ENCODE measurements around the gene CYTH2. TPM values are rescaled to one million over a fixed set of nuclear protein-coding genes. Genes with fewer than 3 reads are reported as not detected.

CYTH2 gene
- total RNA-seq, 3 donors from 2014 or later (not counting 1 experiment from before 2014, with no cell fraction given), result 38.5 to 44.1 (median 39.2) TPM

DNA sequence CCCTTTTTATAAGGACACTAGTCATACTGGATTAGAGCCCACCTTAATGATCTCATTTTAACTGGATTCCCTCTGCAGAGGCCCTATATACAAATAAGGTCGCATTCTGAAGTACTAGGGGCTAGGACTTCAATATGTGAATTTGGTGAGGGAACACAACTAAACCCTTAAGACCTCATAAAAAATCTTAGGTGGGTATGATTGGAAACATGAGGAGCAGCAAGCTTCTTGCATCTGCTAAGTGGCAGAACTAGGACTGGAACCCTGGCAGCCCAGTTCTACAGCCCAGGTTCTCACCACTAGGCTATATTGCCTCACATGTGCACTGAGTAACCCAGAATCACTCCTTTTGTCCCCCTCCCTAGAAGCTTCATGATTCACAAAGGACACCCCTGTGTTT is 40.5 kb upstream of the CYTH2 start:
- peaks cover 5 to 6% of the 10 kb centered on the region in 2 donors for H3K4me1 Mint-ChIP-seq
- no peaks in the 10 kb centered on the region for H3K9me3 Mint-ChIP-seq
- H3K4me3 Mint-ChIP-seq, result no peak overlapping the region

GRCh38 chr19:48433337-48433736 is 35.8 kb upstream of the CYTH2 start:
- Histone ChIP-seq H3K4me3 (ENCODE audit: low read length) (no peak overlapping the region), H3K27ac (ENCODE audit: low read length) (no peak overlapping the region), H3K27me3 (ENCODE audit: control insufficient read depth, insufficient read depth, low read length) (no peaks in the 10 kb centered on the region), H3K4me1 (ENCODE audit: control insufficient read depth, insufficient read depth, low read length) (no peaks in the 10 kb centered on the region), H3K36me3 (ENCODE audit: control insufficient read depth, insufficient read depth, low read length) (no peaks in the 10 kb centered on the region), H3K9me3 (ENCODE audit: control insufficient read depth, insufficient read depth, low read length) (no peaks in the 10 kb centered on the region)
- H3K4me1 Mint-ChIP-seq, result no peaks in the 10 kb centered on the region
- ATAC-seq, result no peak
- no peak overlapping the region for H3K4me3 Mint-ChIP-seq
- H3K27me3 Mint-ChIP-seq (ENCODE audit: low read depth in 2 of 2), result peaks cover 10 to 24% of the 10 kb centered on the region in 2 donors
- DNase-seq, result no peak
- no peaks in the 10 kb centered on the region for H3K9me3 Mint-ChIP-seq
- TF ChIP-seq CTCF (IDR thresholded peaks at IDR 0.05), result no peak
- intact Hi-C loops (cut with micrococcal nuclease), result no loop called here
- H3K36me3 Mint-ChIP-seq, result no peaks in the 10 kb centered on the region
- WGBS (ENCODE audit: insufficient coverage), result 69% methylated on average over 7 of the region's 8 CpGs
- no peak overlapping the region for H3K27ac Mint-ChIP-seq

More for the DNA sequence above, 40.5 kb upstream of the CYTH2 start:
- WGBS (ENCODE audit: insufficient coverage), result no CpG with 5 or more reads among the region's 1 CpG
- no peaks in the 10 kb centered on the region for H3K27me3 ChIP-seq (ENCODE audit: control insufficient read depth, insufficient read depth, low read length)
- intact Hi-C loops (cut with micrococcal nuclease), result no loop called here
- Mint-ChIP-seq H3K36me3 (no peaks in the 10 kb centered on the region), H3K27ac (no peak overlapping the region), H3K27me3 (ENCODE audit: low read depth in 2 of 2) (peaks cover 0 to 6% of the 10 kb centered on the region in 2 donors)
- no peak overlapping the region for H3K27ac ChIP-seq (ENCODE audit: low read length)
- ATAC-seq (no peak), DNase-seq (no peak)
- no peaks in the 10 kb centered on the region for H3K36me3 ChIP-seq (ENCODE audit: control insufficient read depth, insufficient read depth, low read length)
- H3K4me3 ChIP-seq (ENCODE audit: low read length), result no peak overlapping the region
- no peaks in the 10 kb centered on the region for H3K4me1 ChIP-seq (ENCODE audit: control insufficient read depth, insufficient read depth, low read length)
- TF ChIP-seq CTCF (IDR thresholded peaks at IDR 0.05), result no peak
- H3K9me3 ChIP-seq (ENCODE audit: control insufficient read depth, insufficient read depth, low read length), result no peaks in the 10 kb centered on the region

DNA sequence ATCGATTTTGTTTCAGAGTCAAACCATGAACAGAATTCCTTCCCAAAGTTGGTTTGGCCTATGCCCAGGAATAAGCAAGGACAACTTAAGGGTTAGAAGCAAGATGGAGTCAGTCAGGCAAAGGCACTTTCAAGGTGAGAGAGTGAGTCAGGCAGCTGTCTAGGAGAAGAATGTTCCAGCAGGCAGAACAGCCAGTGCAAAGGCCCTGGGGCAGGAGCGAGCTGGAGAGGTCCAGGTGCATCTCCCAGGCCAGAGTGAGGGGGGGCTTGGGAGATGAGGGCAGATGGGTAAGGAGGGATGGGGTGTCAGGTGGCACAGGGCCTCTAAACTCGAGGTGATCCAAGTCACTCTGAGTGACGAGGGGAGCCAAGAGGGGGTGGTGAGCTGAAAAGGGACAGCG is 32.6 kb upstream of the CYTH2 start:
- Mint-ChIP-seq H3K27me3 (ENCODE audit: low read depth in 2 of 2) (peaks cover 16 to 28% of the 10 kb centered on the region in 2 donors), H3K36me3 (no peaks in the 10 kb centered on the region), H3K9me3 (no peaks in the 10 kb centered on the region), H3K27ac (no peak overlapping the region), H3K4me1 (no peaks in the 10 kb centered on the region), H3K4me3 (no peak overlapping the region)
- DNase-seq (no peak), ATAC-seq (no peak)
- no peak for TF ChIP-seq CTCF (IDR thresholded peaks at IDR 0.05)
- H3K27me3 ChIP-seq (ENCODE audit: control insufficient read depth, insufficient read depth, low read length), result peaks cover 3% of the 10 kb centered on the region
- H3K4me1 ChIP-seq (ENCODE audit: control insufficient read depth, insufficient read depth, low read length), result no peaks in the 10 kb centered on the region
- no peak overlapping the region for H3K4me3 ChIP-seq (ENCODE audit: low read length)
- no peak overlapping the region for H3K27ac ChIP-seq (ENCODE audit: low read length)
- intact Hi-C loops (cut with micrococcal nuclease), result no loop called here
- H3K9me3 ChIP-seq (ENCODE audit: control insufficient read depth, insufficient read depth, low read length), result no peaks in the 10 kb centered on the region
- WGBS (ENCODE audit: insufficient coverage), result 79% methylated on average over 5 of the region's 5 CpGs
- no peaks in the 10 kb centered on the region for H3K36me3 ChIP-seq (ENCODE audit: control insufficient read depth, insufficient read depth, low read length)

- Mint-ChIP-seq H3K4me1 (peaks cover 24% of the 10 kb centered on the region in 2 donors), H3K36me3 (no peaks in the 10 kb centered on the region), H3K27ac (no peak overlapping the region), H3K27me3 (ENCODE audit: low read depth in 2 of 2) (peaks cover 23 to 28% of the 10 kb centered on the region in 2 donors), H3K4me3 (peak overlapping the region; percentile 61), H3K9me3 (no peaks in the 10 kb centered on the region)
- Histone ChIP-seq H3K27me3 (ENCODE audit: control insufficient read depth, insufficient read depth, low read length) (peaks cover 20% of the 10 kb centered on the region), H3K36me3 (ENCODE audit: control insufficient read depth, insufficient read depth, low read length) (no peaks in the 10 kb centered on the region), H3K9me3 (ENCODE audit: control insufficient read depth, insufficient read depth, low read length) (no peaks in the 10 kb centered on the region), H3K4me1 (ENCODE audit: control insufficient read depth, insufficient read depth, low read length) (peaks cover 25% of the 10 kb centered on the region), H3K27ac (ENCODE audit: low read length) (no peak overlapping the region), H3K4me3 (ENCODE audit: low read length) (no peak overlapping the region)
- DNase-seq (no peak), ATAC-seq (no peak)
- no peak for TF ChIP-seq CTCF (IDR thresholded peaks at IDR 0.05)
- 96% methylated on average over 19 of the region's 20 CpGs for WGBS (ENCODE audit: insufficient coverage)
- intact Hi-C loops (cut with micrococcal nuclease), result no loop called here
Measured at GRCh38 chr19:48441360-48442050, 27.7 kb upstream of the CYTH2 start.
